Osteoblast (primary cell): Measurements from ENCODE around the gene ALG5. TPM values are rescaled to one million over a fixed set of nuclear protein-coding genes. Genes with fewer than 3 reads are reported as not detected.

Source experiments
- DNase-seq: peaks from one replicate; pipeline ENCODE4 v3.0.0; 2011; ENCODE audit warnings: low spot score, mixed read lengths; ENCODE audit not compliant: insufficient read length; ENCODE audit errors: missing footprints
- H2AFZ ChIP-seq: 2 replicates; pipeline ENCODE4 v1.6.0; 2011; ENCODE audit warnings: mild to moderate bottlenecking, low read length
- H3K27ac ChIP-seq: 2 replicates; pipeline ENCODE4 v1.5.1; 2011; ENCODE audit warnings: mild to moderate bottlenecking, low read depth, low read length, moderate library complexity
- H3K27me3 ChIP-seq: 2 replicates; pipeline ENCODE4 v1.6.0; 2012; ENCODE audit warnings: mild to moderate bottlenecking, control low read depth, inconsistent platforms, low read length, moderate library complexity; ENCODE audit not compliant: insufficient read depth
- H3K36me3 ChIP-seq: 2 replicates; pipeline ENCODE4 v1.5.1; 2011; ENCODE audit warnings: mild to moderate bottlenecking, low read length, control low read depth, moderate library complexity; ENCODE audit not compliant: insufficient read depth
- H3K4me1 ChIP-seq: 2 replicates; pipeline ENCODE4 v1.5.1; 2011; ENCODE audit warnings: mild to moderate bottlenecking, low read length, control low read depth, moderate library complexity; ENCODE audit not compliant: insufficient read depth
- H3K4me2 ChIP-seq: 2 replicates; pipeline ENCODE4 v1.6.0; 2011; ENCODE audit warnings: mild to moderate bottlenecking, low read length; ENCODE audit not compliant: insufficient read depth
- H3K4me3 ChIP-seq: fragments of 200-600 bp; sonication (generic); 3 replicates; pipeline ENCODE4 v1.5.1; 2012; ENCODE audit warnings: mild to moderate bottlenecking, low read length, inconsistent platforms; ENCODE audit not compliant: insufficient read depth
- H3K79me2 ChIP-seq: 2 replicates; pipeline ENCODE4 v1.6.0; 2012; ENCODE audit warnings: mild to moderate bottlenecking, low read length, control low read depth, inconsistent platforms; ENCODE audit not compliant: insufficient read depth
- H3K9me3 ChIP-seq: 2 replicates; pipeline ENCODE4 v1.5.1; 2011; ENCODE audit warnings: low read depth, low read length, control low read depth
- H4K20me1 ChIP-seq: 2 replicates; pipeline ENCODE4 v1.6.0; 2012; ENCODE audit warnings: mild to moderate bottlenecking, low read length, control low read depth; ENCODE audit not compliant: insufficient read depth
- CTCF ChIP-seq: IDR thresholded peaks from 2 replicates; pipeline ENCODE4 v1.5.1; 2011; ENCODE audit warnings: mild to moderate bottlenecking, low read depth, low read length, moderate library complexity; ENCODE audit errors: extremely low read depth
- total RNA-seq: library from RNA; depleted of rRNA; stranded (reverse); fragments of >200 nt; gene quantifications from 2 replicates; pipeline ENCODE4 v1.2.3, GENCODE V29; 2012

Gene ALG5
- total RNA-seq, 1 donor = 39.4 TPM

GRCh38 chr13:36903925-36904595 is 95.1 kb downstream of the ALG5 start:
- no peaks in the 10 kb centered on the region for H4K20me1 ChIP-seq
- no peaks in the 10 kb centered on the region for H3K9me3 ChIP-seq
- no peak overlapping the region for H3K4me2 ChIP-seq
- TF ChIP-seq CTCF = no peak
- H3K36me3 ChIP-seq = no peaks in the 10 kb centered on the region
- H3K4me3 ChIP-seq = no peak overlapping the region
- H3K4me1 ChIP-seq = no peaks in the 10 kb centered on the region
- H3K27ac ChIP-seq = no peak overlapping the region
- no peaks in the 10 kb centered on the region for H3K27me3 ChIP-seq
- H3K79me2 ChIP-seq = peaks cover 5% of the 10 kb centered on the region
- H2AFZ ChIP-seq = no peak overlapping the region
- DNase-seq = no peak

Other genes with a start within 250 kb of the ALG5 start
- 2.9 and 3.8 TPM in 2 replicates for gene RFXAP, start 180.1 kb downstream of the ALG5 start, total RNA-seq
- gene SMAD9, start 79.1 kb downstream of the ALG5 start, total RNA-seq = 3.2 and 4.7 TPM in 2 replicates
- gene EXOSC8, start 1.4 kb upstream of the ALG5 start, total RNA-seq = 25.7 and 28.6 TPM in 2 replicates
- gene SUPT20H, start 60.3 kb upstream of the ALG5 start, total RNA-seq = 53.6 and 60.1 TPM in 2 replicates
- gene CSNK1A1L, start 106.3 kb upstream of the ALG5 start, total RNA-seq = not detected in 2 replicates